Fibroblast of skin of scalp (primary cell): ENCODE results near the gene PLOD2.

Source experiments
- DNase-seq: peaks from one replicate; pipeline ENCODE4 v3.0.0-alpha.2; 2013

The PLOD2 gene

GRCh38 chr3:146093896-146094295 lies 67.1 kb downstream of the PLOD2 start:
- DNase-seq: no peak

- no peak for DNase-seq
Measured at GRCh38 chr3:146092230-146092629, 68.8 kb downstream of the PLOD2 start.

- DNase-seq: no peak
Measured at GRCh38 chr3:146091397-146091796, 69.6 kb downstream of the PLOD2 start.

- DNase-seq: no peak
Measured at GRCh38 chr3:146090521-146090920, 70.5 kb downstream of the PLOD2 start.

GRCh38 chr3:146088840-146089239 lies 72.1 kb downstream of the PLOD2 start:
- DNase-seq: no peak

GRCh38 chr3:146087116-146087515 lies 73.9 kb downstream of the PLOD2 start:
- no peak for DNase-seq

- no peak for DNase-seq
Measured at GRCh38 chr3:146086211-146086610, 74.8 kb downstream of the PLOD2 start.

- no peak for DNase-seq
Measured at GRCh38 chr3:146085678-146086077, 75.3 kb downstream of the PLOD2 start.

- no peak for DNase-seq
Measured at GRCh38 chr3:146080578-146080977, 80.4 kb downstream of the PLOD2 start.

GRCh38 chr3:146078031-146078430 lies 83.0 kb downstream of the PLOD2 start:
- no peak for DNase-seq

- peak; percentile 12 for DNase-seq
Measured at GRCh38 chr3:146077181-146077580, 83.8 kb downstream of the PLOD2 start.

- peak; percentile 23 for DNase-seq
Measured at GRCh38 chr3:146072824-146073223, 88.2 kb downstream of the PLOD2 start.

- no peak for DNase-seq
Measured at GRCh38 chr3:146072061-146072460, 88.9 kb downstream of the PLOD2 start.

- DNase-seq: no peak
Measured at GRCh38 chr3:146071632-146072031, 89.4 kb downstream of the PLOD2 start.

- peak; percentile 76 for DNase-seq
Measured at GRCh38 chr3:146067048-146067447, 93.9 kb downstream of the PLOD2 start.

GRCh38 chr3:146065573-146066006 lies 95.4 kb downstream of the PLOD2 start:
- peak; percentile 76 for DNase-seq

GRCh38 chr3:146058241-146058640 lies 102.7 kb downstream of the PLOD2 start:
- DNase-seq: no peak

GRCh38 chr3:146052791-146053310 lies 108.1 kb downstream of the PLOD2 start:
- DNase-seq: peak; percentile 4

- DNase-seq: no peak
Measured at GRCh38 chr3:146052056-146052790, 108.8 kb downstream of the PLOD2 start.

- DNase-seq: no peak
Measured at GRCh38 chr3:146050691-146051090, 110.3 kb downstream of the PLOD2 start.

GRCh38 chr3:146047485-146047884 lies 113.5 kb downstream of the PLOD2 start:
- DNase-seq: no peak

GRCh38 chr3:146044046-146044445 lies 116.9 kb downstream of the PLOD2 start:
- DNase-seq: no peak

- DNase-seq: no peak
Measured at GRCh38 chr3:146040630-146041029, 120.4 kb downstream of the PLOD2 start.

- DNase-seq: peak; percentile 9
Measured at GRCh38 chr3:146037697-146038096, 123.3 kb downstream of the PLOD2 start.

- DNase-seq: no peak
Measured at GRCh38 chr3:146036281-146036680, 124.7 kb downstream of the PLOD2 start.
